ENCODE measurements around the gene CYP26B1.

The CYP26B1 gene

DNA sequence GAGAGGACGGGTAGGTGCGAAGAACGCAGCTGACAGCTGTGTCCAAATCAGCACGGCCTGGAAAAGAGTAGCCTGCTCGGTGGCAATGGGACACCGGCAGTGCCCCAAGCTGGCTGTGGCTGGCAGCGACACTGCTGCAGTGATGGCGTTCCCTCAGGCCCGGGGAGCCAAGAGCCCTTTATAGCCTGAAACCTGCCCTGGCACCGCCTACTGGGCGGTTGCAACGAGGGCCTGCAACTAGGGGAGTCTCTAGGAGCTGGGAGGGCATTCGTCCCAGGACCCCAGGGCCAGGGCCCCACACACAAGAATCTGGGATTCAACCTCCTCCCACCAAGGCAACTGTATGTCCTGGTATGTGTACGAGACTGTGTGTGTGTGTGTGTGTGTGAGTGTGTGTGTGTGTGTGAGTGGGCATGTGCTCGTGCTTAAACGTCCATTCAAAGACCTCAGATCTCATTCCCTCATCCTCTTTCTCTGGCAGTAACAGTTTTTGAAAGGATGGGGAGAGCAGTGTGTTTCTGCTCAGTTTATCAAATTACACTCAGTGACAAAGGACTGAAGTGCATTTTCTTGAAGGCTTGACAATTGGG is 6.8 kb upstream of the CYP26B1 start:
- no peak for DNase-seq

GRCh38 chr2:72153924-72154323 is 6.3 kb upstream of the CYP26B1 start:
- DNase-seq = no peak

- no peak for DNase-seq
Measured at GRCh38 chr2:72153026-72153791, 5.5 kb upstream of the CYP26B1 start.

- DNase-seq = no peak
Measured at GRCh38 chr2:72150861-72151356, 3.2 kb upstream of the CYP26B1 start.

GRCh38 chr2:72150157-72150860 is 2.6 kb upstream of the CYP26B1 start:
- peak; percentile 61 for DNase-seq

DNA sequence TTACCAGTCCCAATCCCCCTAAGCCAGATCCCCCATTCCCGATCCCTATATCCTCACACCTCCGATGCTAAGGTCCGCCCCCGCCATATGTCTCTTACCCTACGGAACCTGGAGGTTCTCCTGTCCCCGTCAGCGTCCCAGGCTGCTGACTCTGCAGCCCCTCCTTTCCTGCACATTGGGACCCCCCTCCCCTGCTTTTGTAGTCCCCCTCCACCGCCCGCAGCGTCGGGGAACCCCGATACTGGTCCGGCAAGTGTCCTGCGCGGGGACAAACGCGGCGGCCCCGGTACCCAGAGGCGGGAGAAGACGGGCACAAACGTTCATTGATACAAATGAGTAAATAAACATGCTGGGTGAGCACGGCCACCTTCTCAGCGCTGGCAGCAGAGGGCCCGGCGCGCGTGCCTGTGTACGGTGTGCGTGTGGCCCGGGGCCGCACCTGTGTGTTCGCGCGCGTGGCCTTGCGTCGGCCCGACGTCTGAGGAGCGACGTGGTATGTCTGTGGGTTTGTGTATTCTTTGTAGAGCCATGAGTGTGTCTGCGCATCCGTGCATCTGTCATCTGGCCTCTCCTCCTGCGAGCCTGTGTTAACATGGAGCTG is 2.0 kb upstream of the CYP26B1 start:
- no peak for DNase-seq

- peak; percentile 27 for DNase-seq
Measured at GRCh38 chr2:72148837-72149555, 1.3 kb upstream of the CYP26B1 start.

- DNase-seq = no peak
Measured at GRCh38 chr2:72148003-72148836, 558 bp upstream of the CYP26B1 start.

GRCh38 chr2:72146347-72147302 is 1.0 kb downstream of the CYP26B1 start:
- DNase-seq = no peak

GRCh38 chr2:72145658-72146329 is 1.9 kb downstream of the CYP26B1 start:
- no peak for DNase-seq

DNA sequence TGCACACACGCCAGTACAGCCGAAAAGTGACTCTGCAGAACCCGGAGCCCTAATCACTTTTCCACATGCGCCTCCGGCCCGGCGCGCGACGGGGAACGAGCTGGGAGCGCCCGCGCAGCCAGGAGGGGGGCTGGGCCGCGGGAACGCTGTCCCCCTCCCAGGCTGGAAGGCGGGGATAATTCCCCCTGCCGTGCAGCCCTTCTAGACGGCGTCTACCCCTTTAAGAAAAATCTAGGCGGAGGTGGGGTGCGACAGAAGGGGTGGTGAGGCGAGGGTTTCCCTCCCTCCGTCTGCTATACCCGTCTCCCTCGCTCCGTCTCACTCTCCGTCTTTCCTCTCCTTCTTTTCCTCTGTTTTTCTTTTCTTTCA is 2.4 kb downstream of the CYP26B1 start:
- no peak for DNase-seq

DNA sequence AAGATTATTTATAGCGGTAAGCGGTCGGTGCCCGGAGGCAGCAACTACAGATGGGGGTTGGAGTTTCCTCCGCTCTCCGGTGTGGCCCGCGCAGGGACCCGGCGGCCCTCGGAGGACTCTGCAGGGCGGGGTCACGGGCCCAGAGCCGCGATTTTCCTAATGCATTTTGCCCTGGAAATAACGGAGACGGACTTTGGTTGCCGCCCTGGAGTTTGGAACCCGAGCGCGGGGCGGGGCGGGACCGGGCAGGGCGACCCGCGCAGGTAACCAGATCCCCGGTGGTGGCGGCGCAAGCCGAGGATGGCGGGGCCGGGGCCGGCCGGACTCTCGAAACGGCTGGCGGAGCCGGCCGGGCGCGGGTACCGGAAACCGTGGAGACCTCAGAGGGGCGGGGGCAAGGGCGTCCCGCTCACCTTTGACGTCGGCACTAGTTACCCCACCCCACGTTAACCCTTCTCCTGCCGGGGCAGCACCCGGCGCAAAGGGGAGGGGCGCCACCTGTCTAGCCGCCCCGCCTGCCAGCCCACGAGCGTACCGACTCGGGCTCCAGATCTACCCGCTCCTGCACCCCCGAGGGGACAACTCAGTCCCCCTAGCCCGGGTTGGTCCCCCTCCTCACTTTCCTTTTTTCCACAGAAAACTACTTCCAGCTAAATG is 2.9 kb downstream of the CYP26B1 start:
- no peak for DNase-seq

DNA sequence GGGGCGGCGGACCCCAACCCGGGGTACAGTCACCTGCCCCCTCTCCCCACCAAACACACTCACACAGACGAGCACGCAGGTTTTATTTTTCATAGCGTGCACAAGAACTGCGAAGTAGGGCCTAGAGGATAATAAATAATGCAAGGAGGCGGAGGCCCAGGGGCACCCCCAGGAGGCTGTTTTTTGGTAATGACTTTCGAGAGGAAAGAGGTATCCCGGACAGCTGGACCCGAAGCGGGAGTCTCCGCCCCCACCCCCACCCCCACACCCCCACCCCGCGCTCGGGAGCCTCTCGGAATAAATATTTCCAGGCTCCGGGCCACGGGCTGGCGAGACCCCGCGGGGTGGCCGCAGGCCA is 3.4 kb downstream of the CYP26B1 start:
- no peak for DNase-seq

DNA sequence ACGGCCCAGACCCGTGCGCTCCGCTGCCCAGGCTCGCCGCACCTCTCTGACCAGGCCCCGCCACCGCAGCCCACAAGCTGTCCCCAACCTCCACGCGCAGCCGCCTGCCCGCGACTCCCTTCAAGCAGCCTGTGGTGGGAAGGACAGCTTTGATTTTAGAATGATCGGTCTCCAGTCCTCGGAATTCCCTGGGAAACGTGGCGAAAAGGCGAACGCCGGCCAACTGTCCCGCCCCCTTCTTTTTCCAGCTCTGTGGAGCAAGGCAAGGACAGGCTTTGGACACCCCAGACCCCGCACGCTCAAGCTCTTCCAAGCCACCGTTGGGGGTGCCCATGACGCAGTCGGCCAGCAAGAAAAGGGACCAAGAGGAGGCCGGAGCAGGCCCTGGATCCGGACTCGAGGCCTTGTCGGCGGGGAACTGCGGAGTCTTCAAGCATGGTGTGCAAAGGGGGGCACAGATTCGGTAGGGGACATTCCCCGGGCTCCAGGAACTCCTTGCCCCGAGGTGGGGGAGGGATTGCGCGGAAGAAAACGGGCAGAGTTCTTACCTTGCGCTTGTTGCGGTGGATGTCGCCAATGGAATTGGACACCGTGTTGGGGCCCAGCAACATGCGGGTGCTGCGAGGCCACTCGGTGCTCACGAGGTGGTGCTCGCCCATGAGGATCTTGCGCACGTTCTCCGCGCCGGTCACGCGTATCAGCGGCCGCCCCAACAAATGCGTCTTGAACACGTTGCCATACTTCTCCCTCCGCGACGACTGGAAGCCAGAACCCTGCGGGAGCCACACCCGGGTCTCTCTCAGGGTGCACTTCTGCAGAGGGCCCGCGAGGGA is 4.0 kb downstream of the CYP26B1 start:
- no peak for DNase-seq

GRCh38 chr2:72142570-72143440 is 4.9 kb downstream of the CYP26B1 start:
- no peak for DNase-seq

DNA sequence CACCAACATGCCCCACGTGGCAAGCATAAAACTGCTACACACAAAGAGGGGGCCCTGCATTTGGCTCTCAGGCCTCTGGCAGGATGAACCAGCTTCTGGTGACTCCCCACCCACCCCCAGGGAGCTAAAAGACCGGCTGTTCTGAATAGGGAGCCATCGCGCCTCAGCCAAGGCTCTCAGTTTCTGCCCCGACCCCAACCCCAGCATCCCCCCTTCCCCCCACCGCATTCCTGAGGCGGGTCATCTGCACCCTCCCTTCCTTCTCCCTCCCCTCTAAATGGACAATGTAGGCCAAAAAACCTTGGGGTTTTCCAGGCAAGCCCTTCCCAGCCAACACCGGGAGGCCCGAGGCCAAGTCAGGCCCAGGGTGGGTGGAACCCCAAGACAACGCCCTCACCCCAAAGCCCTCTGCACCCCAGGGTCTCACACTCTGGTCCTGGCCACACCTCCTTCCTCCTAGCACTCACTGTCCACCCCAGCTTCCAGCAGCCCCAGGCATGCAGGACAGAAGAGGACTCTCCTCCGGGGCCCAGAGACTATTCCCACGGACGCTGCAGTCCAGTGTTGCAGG is 5.7 kb downstream of the CYP26B1 start:
- DNase-seq = no peak

DNA sequence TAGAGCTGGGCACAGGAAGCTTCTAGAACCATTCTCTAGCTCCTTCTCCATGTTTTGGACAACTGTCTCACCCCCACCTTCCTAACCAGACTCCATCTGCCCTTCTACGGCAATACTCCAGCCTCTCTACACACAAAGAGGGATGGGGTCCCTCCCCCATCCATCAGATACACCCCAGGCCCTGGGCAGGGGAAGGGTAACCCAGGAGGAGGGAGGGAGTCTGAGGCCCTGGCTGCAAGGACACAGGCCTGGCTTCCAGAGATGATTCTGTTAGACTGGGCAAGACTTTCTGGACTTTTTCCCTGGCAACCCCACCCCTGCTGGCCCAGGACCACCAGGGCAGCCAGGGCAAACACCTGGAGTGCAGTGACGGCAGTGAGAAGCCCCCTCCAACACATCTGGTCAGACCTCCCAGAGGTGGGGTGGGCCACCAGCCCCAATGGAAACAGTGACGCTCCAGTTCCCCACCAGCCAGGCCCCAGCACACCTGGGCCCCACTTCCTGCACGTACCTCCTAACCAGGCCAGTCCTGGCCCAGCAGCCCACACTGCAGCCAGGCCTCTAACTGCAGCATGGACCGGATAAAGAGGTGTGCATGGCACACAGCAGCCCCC is 6.5 kb downstream of the CYP26B1 start:
- DNase-seq = no peak
